GM21447 (cell line): ENCODE measurements around the gene TBXAS1.
"Not testable (repeated sequence)": the region's sequence is repeated elsewhere in the genome, so short reads cannot be mapped to it uniquely, and the experiment has no call there.

Experiments used
- ATAC-seq: cut with Tn5 transposase; IDR thresholded peaks from one replicate; pipeline ENCODE4 v1.9.1; 2021; ENCODE audit not compliant: unreplicated experiment

TBXAS1 gene

GRCh38 chr7:139886899-139887298 is 57.8 kb downstream of the TBXAS1 start:
- ATAC-seq, result no peak

- ATAC-seq, result no peak
These were observed 59.0 kb downstream of the TBXAS1 start for GRCh38 chr7:139887992-139888481.

DNA sequence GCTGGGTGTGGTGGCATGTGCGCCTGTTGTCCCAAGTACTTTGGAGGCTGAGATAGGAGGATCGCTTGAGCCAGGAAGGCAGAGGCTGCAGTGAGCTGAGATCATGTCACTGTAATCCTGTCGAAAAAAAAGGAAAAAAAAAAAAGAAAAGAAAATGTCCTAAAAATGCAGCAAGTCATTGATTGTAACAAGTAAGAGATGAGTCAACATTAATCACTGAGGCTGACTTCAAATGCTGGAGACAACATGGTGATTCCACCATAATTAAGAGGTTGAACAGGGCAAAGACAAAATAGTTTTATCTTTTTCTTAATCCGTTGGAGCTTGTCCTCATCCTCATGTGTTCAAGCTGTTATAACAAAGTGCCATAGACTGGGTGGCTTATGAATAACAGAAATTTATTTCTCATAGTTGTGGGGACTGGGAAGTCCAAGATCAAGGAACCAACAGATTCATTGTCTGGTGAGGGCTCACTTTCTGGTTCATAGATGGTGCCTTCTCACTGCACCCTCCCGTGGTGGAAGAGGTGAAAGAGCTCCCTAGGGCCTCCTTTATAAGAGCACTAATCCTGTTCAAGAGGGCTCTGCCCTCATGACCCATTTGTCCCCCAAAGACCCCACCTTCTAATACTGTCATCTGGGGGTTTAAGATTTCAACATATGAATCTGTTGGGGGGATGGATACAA is 60.3 kb downstream of the TBXAS1 start:
- no peak for ATAC-seq

DNA sequence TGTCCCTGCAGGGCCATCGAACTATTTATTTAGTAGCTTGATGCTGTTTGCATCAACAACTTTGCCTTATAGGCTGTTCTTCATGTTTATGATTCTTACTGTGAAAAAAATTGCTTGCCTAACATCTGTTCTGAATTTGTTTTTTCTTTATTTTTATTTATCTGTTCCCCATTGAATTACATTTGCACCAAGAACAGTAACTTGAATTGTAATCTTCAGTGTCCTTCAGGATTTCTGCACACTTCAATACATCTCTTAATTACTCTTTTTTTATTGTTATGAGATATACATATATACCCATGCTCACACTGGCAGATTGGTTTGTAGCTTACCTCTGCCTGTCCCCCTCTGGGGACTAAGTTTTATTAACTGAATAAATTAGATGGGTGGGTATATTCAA is 64.4 kb downstream of the TBXAS1 start:
- ATAC-seq, result no peak

DNA sequence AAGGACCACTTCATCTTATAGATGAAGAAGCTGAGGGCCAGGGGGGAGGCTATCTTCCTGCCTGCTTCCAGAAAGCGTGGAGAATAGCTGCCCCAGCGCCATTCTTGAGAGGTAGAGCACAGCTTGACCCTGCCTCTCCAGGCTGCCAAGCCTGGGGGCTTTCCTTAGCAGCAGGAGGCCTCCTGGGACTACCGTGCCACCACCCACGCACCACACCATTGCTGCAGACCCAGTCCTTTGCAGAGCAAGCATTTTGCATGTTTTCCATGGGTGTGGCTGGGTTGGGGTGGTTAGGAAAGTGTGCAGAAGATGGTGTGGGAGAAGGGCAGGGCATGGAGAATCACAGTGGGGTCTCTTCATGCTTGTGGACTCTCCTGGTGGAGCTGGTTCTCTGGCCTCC is 64.9 kb downstream of the TBXAS1 start:
- ATAC-seq, result peak; percentile 71

DNA sequence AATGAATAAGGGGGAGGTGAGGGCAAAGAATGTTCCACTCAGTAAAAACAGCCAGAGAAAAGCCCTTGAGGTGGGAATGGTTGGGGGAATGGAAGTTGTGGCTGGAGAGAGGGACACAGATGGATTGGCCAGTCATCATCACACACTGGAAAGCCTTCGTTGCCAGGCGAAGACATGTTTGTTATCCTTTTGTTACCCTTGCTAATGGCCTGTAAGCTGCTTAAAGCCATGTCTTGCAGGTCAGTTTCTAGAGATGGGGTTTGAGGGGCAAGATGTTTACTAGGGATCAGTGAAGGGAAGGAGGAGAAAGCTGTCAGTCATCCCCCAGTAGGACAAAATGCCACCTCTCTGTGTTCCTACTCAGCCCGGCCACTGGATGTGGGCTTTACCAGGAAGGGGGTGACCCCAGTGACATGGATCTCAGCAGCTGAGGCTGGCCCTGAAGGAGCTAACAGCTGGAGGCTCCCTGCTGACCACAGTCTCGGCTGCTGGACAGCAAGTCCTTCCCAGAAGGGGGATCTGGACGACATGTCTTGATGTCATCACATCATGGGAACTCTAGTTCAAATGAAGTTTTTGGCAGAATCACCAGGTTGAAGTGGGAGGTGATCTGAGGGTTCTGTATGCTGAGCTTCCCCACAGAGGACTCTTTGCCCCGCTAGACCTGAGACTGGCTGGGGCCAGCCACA is 66.2 kb downstream of the TBXAS1 start:
- ATAC-seq, result no peak

DNA sequence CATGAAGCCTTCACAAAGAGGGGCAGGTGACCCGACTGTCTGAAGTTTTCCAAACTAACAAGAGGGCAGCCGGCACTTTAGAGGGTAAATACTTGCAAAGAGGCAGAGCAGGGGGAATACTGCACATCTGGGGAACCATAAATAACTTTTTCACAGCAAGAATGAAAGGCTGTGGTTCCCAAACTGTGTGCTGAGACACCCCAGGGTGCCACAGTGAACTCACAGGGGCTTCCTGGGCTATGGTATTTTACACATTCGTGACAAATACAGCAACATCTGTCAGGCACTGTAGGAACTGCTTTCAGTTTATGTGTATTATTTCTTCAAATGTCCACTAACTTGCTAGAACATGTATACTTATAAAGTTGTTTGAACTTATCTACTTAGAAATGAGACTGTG is 67.2 kb downstream of the TBXAS1 start:
- ATAC-seq, result no peak

- no peak for ATAC-seq
These were observed 67.8 kb downstream of the TBXAS1 start for GRCh38 chr7:139896831-139897230.

- ATAC-seq, result no peak
These were observed 68.5 kb downstream of the TBXAS1 start for GRCh38 chr7:139897422-139898090.

DNA sequence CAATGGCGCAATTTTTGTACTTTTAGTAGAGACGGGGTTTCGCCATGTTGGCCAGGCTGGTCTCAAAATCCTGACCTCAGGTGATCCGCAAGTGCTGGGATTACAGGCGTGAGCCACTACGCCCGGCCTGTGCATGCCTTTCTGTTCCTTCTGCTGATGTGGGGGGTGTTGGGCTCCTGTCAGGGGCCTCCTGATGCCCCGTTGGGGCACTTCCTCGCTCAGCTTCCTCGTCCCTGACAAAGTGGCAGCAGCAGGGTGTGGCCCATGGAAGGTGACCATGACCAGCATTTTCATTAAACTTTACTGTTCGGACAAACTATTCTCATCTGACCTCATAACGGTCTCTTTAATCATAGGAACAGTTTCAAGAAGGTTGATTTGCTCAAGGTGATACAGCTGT is 69.4 kb downstream of the TBXAS1 start:
- no peak for ATAC-seq

GRCh38 chr7:139899328-139899955 is 70.4 kb downstream of the TBXAS1 start:
- no peak for ATAC-seq

GRCh38 chr7:139900326-139900725 is 71.3 kb downstream of the TBXAS1 start:
- no peak for ATAC-seq

DNA sequence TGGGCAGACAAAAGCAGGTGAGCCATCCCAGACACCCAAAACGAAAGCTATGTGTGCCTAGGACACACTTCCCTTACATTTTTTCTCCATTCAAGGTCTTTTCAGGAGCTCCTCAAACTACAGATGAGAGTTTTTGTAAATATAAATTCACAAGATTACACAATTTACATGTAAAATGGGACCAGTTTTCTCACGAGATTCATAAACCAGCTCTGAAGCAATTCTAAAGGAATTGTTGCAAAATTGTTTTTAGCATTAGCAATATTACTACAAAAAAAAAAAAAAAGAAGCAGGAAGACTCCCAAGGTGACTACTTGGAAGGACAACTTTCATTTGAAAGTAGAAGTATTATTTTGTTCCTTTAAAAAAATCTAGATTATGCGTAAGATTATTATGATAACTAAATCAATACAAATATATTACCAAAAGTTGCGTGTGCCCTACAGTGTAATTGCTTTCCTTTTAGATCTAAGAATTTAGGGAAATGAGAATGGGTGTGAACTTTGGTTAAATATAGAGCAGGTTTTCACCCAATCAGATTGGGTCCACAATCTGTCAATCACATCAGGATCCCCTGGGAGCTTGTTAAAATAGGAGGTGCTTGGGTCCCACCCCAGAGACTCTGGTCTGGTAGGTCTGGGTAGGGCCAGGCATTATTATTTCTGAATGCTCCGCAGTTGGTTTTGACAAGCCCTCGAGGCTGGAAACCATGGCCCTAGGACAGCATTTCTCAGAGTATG is 72.2 kb downstream of the TBXAS1 start:
- no peak for ATAC-seq

- ATAC-seq, result no peak
These were observed 72.8 kb downstream of the TBXAS1 start for GRCh38 chr7:139901901-139902300.

DNA sequence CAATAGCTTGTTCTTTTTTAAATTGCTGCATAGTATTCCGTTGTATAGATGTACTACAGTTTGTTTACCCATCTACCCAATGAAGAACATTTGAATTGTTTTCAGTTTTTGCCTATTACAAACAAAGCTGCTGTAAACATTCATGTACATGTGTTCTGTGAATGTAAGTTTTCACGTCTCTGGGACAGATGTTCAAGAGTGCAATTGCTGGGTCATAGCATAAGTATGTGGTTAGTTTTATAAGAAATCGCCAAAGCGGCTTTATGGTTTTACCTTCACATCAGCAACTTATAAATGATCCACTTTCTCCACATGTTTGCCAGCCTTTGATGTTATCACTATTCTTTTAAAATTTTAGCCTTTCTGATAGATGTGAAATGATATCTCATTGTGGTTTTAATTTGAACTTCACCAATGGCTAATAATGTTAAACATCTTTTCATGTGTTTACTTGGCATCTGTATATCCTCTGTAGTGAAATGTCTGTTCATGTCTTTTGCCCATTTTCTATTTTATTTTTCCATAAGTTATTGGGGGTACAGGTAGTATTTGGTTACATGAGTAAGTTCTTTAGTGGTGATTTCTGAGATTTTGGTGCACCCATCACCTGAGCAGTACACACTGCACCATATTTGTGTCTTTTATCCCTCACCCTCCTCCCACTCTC is 73.5 kb downstream of the TBXAS1 start:
- no peak for ATAC-seq

DNA sequence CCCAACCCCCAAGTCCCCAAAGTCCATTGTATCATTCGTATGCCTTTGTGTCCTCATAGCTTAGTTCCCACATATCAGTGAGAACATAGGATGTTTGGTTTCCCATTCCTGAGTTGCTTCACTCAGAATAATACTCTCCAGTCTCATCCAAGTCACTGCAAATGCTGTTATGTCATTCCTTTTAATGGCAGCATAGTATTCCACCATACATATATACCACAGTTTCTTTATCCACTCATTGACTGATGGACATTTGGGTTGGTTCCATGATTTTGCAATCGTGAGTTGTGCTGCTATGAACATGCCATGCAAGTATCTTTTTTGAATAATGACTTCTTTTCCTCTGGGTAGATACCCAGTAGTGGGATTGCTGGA is 74.0 kb downstream of the TBXAS1 start:
- ATAC-seq, result not testable (repeated sequence)

GRCh38 chr7:139906879-139907278 is 77.8 kb downstream of the TBXAS1 start:
- no peak for ATAC-seq

- ATAC-seq, result no peak
These were observed 79.7 kb downstream of the TBXAS1 start for GRCh38 chr7:139908792-139909191.

DNA sequence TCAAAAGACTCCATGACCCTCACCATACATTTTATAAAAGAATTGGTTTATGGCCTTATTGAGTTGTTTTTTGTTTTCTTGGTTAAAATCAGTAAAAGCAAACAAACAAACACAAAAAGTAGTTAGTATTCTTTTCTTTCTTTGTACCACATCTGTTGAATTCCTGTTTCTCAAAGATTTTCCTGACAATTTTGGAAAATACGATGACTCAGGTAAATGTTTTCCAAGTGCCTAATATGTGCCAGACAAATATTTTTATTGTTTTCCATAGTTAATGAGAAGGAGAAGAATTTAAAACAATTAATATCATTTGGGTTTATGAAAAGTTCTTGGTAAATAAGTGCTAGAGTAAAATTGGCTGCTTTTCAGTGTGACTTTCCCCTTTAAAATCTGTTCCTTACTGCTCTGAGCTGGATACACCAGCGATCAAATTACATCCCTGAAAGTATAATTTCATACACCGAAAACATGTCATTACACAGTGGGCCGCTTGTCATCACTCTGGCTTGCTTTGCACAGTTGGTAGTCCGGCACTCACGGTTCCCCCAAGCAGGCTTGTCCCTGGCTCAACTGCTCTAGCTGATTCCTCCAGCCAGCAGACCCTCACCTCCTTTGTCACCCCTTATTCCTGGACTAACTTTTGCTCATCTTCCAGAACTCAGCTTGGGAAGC is 80.5 kb downstream of the TBXAS1 start:
- no peak for ATAC-seq
